ENCODE data around the gene MCRIP1.

MCRIP1 gene

GRCh38 chr17:81833160-81833920, at the start of gene MCRIP1:
MCRIP1 (minus strand) TSS chr17:81833291; CDS start chr17:81824506, 8,785 bp downstream.
- peak; percentile 98 for DNase-seq

GRCh38 chr17:81879121-81879520, 46.0 kb upstream of the MCRIP1 start:
- no peak for DNase-seq

GRCh38 chr17:81878294-81878693, 45.2 kb upstream of the MCRIP1 start:
- no peak for DNase-seq

- no peak for DNase-seq
These were observed 44.5 kb upstream of the MCRIP1 start for GRCh38 chr17:81877569-81877968.

GRCh38 chr17:81871387-81872230, 38.5 kb upstream of the MCRIP1 start:
- peak; percentile 99 for DNase-seq

GRCh38 chr17:81870981-81871386, 37.9 kb upstream of the MCRIP1 start, which contains the start of gene ARHGDIA:
ARHGDIA (minus strand) TSS chr17:81871337; CDS start chr17:81869930, 1,407 bp downstream.
- DNase-seq, result no peak

- peak; percentile 79 for DNase-seq
These were observed 37.3 kb upstream of the MCRIP1 start for GRCh38 chr17:81870131-81870980.

- peak; percentile 76 for DNase-seq
These were observed 36.4 kb upstream of the MCRIP1 start for GRCh38 chr17:81869221-81870130.

GRCh38 chr17:81868674-81869220, 35.7 kb upstream of the MCRIP1 start:
- DNase-seq, result no peak

GRCh38 chr17:81867991-81868673, 35.0 kb upstream of the MCRIP1 start:
- no peak for DNase-seq

- peak; percentile 64 for DNase-seq
These were observed 34.3 kb upstream of the MCRIP1 start for GRCh38 chr17:81867170-81867990.

- no peak for DNase-seq
These were observed 33.5 kb upstream of the MCRIP1 start for GRCh38 chr17:81866440-81867169.

- DNase-seq, result no peak
These were observed 32.8 kb upstream of the MCRIP1 start for GRCh38 chr17:81865733-81866439.

GRCh38 chr17:81865358-81865732, 32.3 kb upstream of the MCRIP1 start:
- no peak for DNase-seq

- no peak for DNase-seq
These were observed 31.0 kb upstream of the MCRIP1 start for GRCh38 chr17:81863833-81864768.

GRCh38 chr17:81863123-81863675, 30.1 kb upstream of the MCRIP1 start:
- DNase-seq, result no peak
